ENCODE data around the gene PSMA4. TPM values are rescaled to one million over a fixed set of nuclear protein-coding genes. Genes with fewer than 3 reads are reported as not detected.

Gene PSMA4
- total and polyA plus RNA-seq, 10 of the 15 experiments (the other 5 are each of a cell fraction or from before 2014, with no cell fraction given), result 210 to 1,221 (median 546) TPM

GRCh38 chr15:78502641-78503040 lies 37.6 kb upstream of the PSMA4 start (continued):
- TF ChIP-seq TCF12 (IDR thresholded peaks at IDR 0.05; ENCODE audit: low read depth, low read length) (no peak), ZSCAN29 (IDR thresholded peaks at IDR 0.05) (no peak), PKNOX1 (IDR thresholded peaks at IDR 0.05) (no peak), ZBTB40 (IDR thresholded peaks at IDR 0.05; ENCODE audit: borderline replicate concordance) (no peak), ZZZ3 (IDR thresholded peaks at IDR 0.05; ENCODE audit: control insufficient read depth, insufficient read length, low read depth) (no peak), SREBF2 (IDR thresholded peaks at IDR 0.05; ENCODE audit: low read length) (no peak), JUNB (IDR thresholded peaks at IDR 0.05) (no peak)
